ENCODE measurements around the gene TSPAN12.
A peak's percentile ranks its signal among the peaks of the same experiment; 100 is the strongest.
"Not testable (repeated sequence)": the region's sequence is repeated elsewhere in the genome, so short reads cannot be mapped to it uniquely, and the experiment has no call there.

The TSPAN12 gene

GRCh38 chr7:120805636-120806388 is 52.1 kb downstream of the TSPAN12 start:
- peak; percentile 63 for DNase-seq (ENCODE audit: low spot score)

DNA sequence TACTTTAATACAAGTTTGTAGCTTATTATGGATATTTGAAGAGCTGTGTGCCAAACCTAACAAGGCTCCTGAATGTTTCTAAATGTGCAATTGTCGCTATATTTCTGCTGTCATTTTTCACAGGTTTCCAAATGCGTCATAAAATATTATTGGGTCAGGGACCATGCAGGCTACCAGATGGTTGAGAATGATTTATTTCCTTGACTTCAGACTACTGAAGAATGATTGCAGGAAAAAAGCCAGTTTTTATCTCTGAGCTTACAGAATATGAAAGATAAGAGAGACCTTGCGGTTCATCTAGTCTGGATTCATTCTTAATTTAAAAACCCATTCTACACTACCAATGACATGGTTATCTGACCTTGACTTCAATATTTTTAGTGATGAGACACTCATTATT is 55.2 kb downstream of the TSPAN12 start:
- no peak for DNase-seq (ENCODE audit: low spot score)

GRCh38 chr7:120799813-120800475 is 58.0 kb downstream of the TSPAN12 start:
- DNase-seq (ENCODE audit: low spot score): no peak

GRCh38 chr7:120799147-120799546 is 58.8 kb downstream of the TSPAN12 start:
- DNase-seq (ENCODE audit: low spot score): no peak

DNA sequence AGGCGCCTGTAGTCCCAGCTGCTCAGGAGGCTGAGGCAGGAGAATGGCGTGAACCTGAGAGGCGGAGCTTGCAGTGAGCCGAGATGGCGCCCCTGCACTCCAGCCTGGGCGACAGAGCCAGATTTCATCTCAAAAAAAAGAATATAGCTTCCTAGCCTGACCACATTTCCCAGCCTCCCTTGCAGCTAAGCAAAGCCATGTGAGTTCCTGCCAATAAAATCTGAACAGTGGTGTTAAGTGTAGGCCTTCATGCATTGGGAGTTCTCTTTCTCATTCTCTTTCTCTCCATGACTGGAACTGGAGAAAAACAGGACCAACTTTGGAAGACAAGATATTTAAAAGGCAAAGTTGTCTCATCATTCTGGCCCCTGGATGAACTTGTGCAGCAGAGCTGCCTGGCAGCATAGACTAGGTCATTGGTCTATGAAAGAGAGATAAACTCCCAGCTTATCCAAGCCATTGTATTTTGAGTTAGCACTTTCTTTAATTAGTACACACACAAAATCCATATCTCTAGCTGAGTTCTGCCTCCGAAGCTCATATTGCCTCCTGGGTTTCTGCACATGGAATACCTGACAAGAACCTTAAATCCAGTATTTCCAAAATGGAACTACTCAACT is 60.8 kb downstream of the TSPAN12 start:
- no peak for DNase-seq (ENCODE audit: low spot score)

DNA sequence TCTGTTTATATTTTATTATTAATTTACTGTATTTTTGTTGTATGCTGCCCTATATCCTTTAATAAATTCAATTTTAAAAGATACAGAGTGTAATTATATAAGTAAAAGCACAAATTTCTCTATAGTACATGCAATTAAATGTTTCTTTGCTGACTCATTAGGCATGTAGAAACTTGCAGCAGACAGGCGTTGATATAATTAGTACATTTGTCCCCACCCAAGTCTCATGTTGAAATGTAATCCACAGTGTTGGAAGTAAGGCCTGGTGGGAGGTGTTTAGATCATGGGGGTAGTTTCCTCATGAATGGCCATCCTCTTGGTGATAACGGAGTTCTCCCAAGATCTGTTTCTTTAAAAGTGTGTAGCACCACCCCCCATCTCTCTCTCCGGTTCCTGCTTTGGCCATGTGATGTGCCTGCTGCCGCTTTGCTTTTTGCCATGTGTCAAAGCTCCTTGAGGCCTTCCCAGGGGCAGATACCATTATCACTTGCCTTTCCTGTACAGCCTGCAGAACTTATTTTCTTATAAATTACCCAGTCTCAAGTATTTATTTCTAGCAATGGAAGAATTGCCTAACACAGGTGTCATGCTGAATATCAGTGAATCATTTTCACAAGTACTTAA is 63.7 kb downstream of the TSPAN12 start:
- no peak for DNase-seq (ENCODE audit: low spot score)

GRCh38 chr7:120793213-120793936 is 64.6 kb downstream of the TSPAN12 start:
- no peak for DNase-seq (ENCODE audit: low spot score)

DNA sequence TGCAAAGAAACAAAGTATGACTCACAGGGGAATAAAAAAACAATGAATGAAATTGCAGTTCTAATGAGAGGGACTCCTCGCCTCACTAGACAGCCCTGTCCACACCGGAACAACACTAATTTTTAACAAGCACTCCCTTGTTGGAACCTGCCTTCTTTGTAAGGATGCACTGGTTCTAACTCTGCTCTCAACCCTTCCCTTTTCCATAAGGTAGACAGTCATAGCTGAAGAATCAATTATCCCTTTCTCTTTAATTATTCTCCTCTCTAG is 65.1 kb downstream of the TSPAN12 start:
- no peak for DNase-seq (ENCODE audit: low spot score)

DNA sequence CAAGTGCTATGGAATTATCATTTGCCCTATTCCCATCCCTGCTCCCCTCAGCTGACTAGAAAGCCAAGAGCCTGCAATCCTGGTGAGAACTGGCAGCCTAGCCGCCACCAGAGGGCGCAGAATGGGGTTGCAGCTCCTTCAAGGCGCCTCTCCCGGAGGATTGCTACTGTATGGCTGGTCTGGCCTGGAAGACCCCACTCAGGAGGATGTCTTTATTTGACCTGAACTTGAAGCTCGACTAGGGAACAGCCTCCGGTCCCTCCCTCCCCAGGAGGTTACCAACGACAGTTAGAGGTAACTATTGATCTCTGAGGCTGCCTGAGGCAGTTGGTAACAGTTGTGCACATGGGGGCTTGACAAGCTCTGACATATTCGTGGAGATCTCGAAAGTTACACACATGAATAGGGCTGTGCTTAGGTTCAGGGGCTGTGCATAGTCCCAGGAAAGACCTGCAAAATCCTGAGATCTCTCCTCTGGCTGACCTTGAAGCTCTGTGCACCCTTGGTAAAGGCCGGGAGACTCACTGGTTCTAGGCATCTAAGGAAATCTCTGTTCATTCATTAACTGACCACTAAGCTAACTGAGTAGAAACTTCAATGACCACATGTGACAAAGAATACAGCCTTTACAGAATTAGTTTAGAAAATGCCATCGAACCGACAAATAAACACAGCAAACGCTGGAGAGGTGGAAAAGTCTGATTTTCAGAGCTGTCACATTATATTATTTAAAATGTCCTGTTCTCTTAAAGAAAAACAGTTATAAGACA is 65.7 kb downstream of the TSPAN12 start:
- DNase-seq (ENCODE audit: low spot score): peak; percentile 83

DNA sequence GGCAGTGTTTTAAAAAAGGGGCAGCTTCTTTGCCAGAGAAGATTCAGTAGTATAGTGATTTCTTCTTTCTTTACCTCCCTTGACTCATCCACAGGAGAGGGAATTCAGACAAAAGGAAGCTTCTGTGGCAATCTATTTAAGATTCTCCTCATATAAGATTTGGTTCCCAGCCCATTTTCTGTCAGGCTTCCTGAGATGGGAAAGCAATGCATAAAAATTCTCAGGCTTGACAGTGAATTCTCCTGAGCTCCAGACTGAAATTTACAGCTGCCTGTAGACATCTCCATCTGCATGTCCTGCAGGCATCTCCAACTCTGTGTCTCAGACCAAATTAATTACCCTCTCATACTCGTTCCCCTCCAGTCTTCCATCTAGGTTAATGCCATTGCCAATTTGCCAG is 72.8 kb downstream of the TSPAN12 start:
- no peak for DNase-seq (ENCODE audit: low spot score)

- DNase-seq (ENCODE audit: low spot score): no peak
Observed at GRCh38 chr7:120783721-120784120, 74.2 kb downstream of the TSPAN12 start.

DNA sequence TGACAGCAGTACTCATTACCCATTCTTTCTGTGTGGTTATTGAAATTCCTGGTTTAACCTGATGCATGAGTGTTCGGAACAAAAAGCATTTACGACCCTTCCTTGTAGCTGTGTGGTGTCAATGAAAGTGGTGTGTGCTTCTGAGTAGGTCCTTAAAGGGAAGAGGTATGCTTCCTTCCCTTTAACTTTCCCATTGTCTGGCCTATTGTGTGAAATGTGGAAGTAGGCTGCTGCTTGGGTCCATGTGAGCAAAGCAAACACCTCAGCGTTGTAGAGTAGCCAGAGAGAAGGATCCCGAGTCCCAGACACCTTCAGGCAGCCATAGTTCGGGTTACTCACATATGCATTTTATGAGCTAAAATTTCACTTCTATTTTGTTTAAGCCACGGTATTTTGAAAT is 74.7 kb downstream of the TSPAN12 start:
- no peak for DNase-seq (ENCODE audit: low spot score)

DNA sequence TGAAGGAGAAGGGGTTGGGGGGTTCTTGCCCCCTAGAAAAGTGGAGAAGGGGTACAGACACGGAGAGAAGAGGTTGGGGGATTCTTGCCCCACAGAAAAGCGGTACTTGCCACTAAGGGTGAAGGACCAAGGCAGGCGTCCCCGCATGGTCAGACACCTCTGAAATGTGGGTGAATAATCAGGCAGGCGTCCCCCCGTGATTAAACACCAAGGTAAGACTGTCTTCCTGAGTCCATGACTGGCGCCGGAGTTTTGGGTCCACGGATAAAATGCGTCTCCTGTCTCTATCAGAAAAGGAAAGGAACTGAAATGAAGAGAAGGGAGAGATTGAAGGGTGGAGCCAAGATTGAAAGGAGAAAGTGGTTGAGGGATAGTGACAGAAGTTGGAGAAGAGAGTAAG is 76.0 kb downstream of the TSPAN12 start:
- not testable (repeated sequence) for DNase-seq (ENCODE audit: low spot score)

DNA sequence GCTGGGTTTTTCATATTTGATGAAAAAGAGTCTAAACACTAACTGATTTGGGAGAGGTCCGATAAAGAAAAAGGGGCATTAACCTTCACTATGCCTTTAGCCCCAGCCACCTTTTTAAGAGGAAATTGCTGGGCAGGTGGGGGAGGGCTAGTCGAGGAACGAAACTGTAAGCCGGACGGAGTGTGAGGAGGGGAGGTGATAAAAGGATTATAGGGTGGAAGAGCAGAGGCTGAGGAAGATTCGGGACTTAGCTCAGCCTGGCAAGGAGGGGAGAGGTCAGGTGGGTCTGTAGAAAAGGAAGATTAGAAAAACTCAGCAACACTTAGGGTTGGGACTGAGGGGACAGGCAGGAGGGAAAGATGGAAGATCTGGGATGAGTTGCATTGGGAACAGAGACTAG is 77.0 kb downstream of the TSPAN12 start:
- DNase-seq (ENCODE audit: low spot score): no peak

- not testable (repeated sequence) for DNase-seq (ENCODE audit: low spot score)
Observed at GRCh38 chr7:120780451-120780850, 77.5 kb downstream of the TSPAN12 start.

DNA sequence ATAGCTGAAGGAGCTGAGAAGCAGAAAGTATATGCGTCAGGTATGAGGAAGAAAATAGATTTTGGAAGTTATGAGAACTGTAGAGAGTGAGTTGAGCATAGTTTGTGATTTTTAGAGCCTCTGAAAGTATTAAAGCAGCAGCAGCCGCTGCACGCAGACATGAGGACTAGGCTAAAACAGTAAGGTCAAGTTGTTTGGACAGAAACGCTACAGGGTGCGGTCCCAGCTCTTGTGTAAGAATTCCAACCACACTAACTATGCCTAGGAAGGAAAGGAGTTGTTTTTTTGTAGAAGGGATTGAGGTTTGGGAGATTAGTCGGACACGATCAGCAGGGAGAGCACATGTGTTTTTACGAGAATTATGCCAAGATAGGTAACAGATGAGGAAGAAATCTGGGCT is 78.9 kb downstream of the TSPAN12 start:
- DNase-seq (ENCODE audit: low spot score): not testable (repeated sequence)

- DNase-seq (ENCODE audit: low spot score): no peak
Observed at GRCh38 chr7:120775755-120776154, 82.2 kb downstream of the TSPAN12 start.

DNA sequence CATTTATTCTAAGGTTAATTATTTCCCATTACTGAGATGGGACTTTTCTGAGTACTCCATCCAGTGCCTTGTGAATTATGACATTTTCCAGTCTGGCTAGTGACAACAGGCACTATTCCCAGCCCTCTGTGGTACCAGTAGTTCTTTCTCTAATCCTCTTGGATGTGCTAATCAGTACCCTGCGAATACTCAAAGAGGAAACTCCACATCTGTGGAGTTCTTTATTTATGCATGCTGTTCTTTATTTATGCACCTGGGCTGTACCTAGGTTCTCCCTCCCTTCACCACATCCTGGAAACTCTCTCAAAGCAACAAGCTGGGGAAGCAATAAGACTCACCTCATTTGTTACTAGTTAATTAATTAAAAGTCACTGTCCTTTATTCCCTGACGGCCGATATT is 83.5 kb downstream of the TSPAN12 start:
- no peak for DNase-seq (ENCODE audit: low spot score)

DNA sequence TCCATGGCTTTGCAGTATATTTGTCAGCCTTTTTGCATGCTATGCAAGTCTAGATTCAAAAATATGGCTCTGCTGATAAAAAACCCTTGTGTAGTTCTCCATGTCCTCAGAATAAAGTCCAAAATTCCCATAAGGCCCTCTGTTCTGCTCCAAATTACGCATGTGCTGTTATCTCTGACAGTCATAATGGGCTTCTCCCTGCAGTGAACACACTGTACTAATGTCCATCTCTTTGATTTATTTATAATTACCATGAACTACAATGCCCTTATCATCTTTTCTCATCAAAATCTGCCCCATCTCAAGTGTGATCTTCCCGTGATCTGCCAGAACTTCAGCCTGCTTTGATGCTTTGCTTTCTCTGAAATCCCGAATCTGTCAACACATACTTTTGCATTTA is 87.7 kb downstream of the TSPAN12 start:
- no peak for DNase-seq (ENCODE audit: low spot score)

GRCh38 chr7:120760851-120761250 is 97.1 kb downstream of the TSPAN12 start:
- DNase-seq (ENCODE audit: low spot score): no peak

GRCh38 chr7:120760050-120760449 is 97.9 kb downstream of the TSPAN12 start:
- no peak for DNase-seq (ENCODE audit: low spot score)

- no peak for DNase-seq (ENCODE audit: low spot score)
Observed at GRCh38 chr7:120743128-120743527, 114.8 kb downstream of the TSPAN12 start.
